DMS53 treated with DMSO at 0.1 percent for 48 hours (cell line): ENCODE measurements around the gene ABCB4.

Experiments used
- DNase-seq: peaks from one replicate; lab custom pipeline; 2025; ENCODE audit not compliant: unreplicated experiment; lab: John Stamatoyannopoulos, UW

The ABCB4 gene

GRCh38 chr7:87356448-87356847 lies 119.0 kb downstream of the ABCB4 start:
- no peak for DNase-seq

DNA sequence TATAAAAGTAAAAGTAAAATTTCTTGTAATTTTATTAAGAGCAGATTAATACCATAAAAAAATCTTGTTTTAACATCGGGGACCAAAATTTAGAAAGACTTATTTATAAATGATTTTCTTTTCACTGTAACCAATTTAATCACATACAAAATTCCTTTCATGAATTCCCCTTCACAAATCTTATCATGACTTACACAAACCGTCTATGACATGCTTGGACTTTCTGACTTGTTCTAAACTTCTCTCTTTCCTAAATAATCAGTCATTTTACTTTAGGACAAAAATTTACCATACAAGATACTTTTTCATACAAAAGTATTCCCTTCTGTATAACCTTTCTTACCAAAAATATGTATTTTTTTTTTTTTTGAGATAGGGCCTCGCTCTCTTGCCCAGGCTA lies 120.7 kb downstream of the ABCB4 start:
- peak; percentile 7 for DNase-seq
